Mesenchymal stem cell (in vitro differentiated cells and primary cell): ENCODE results near the gene AFDN.
A peak's percentile ranks its signal among the peaks of the same experiment; 100 is the strongest.

Source experiments
- DNase-seq: peaks from one replicate; pipeline ENCODE4 v3.0.0-alpha.2; 2013
- H2AFZ ChIP-seq: one replicate; pipeline ENCODE4 v1.6.1; 2013; ENCODE audit warnings: low read depth, mild to moderate bottlenecking, control low read depth, inconsistent platforms, low read length, moderate library complexity
- H2AK5ac ChIP-seq: 2 replicates; pipeline ENCODE4 v1.6.1; 2013; ENCODE audit warnings: low read length, moderate library complexity, mild to moderate bottlenecking, inconsistent platforms; ENCODE audit not compliant: severe bottlenecking
- H2BK120ac ChIP-seq: one replicate; pipeline ENCODE4 v1.6.1; 2013; ENCODE audit warnings: low read depth, mild to moderate bottlenecking, inconsistent platforms, low read length, moderate library complexity
- H2BK12ac ChIP-seq, 2 experiments: one replicate each; pipeline ENCODE4 v1.6.1; 2013; ENCODE audit warnings: inconsistent platforms in 2 of 2, low read length in 2 of 2, mild to moderate bottlenecking in 2 of 2, moderate library complexity in 2 of 2, control low read depth in 1 of 2
- H2BK15ac ChIP-seq: one replicate; pipeline ENCODE4 v1.6.1; 2013; ENCODE audit warnings: mild to moderate bottlenecking, low read depth, inconsistent platforms; ENCODE audit not compliant: poor library complexity, severe bottlenecking
- H2BK5ac ChIP-seq: 2 replicates; pipeline ENCODE4 v1.6.1; 2013; ENCODE audit warnings: low read depth, mild to moderate bottlenecking, low read length, control low read depth, inconsistent platforms; ENCODE audit not compliant: poor library complexity, severe bottlenecking
- H3K14ac ChIP-seq, 2 experiments: one replicate each; pipeline ENCODE4 v1.6.1; 2013; ENCODE audit warnings: inconsistent platforms in 2 of 2, low read length in 2 of 2, control low read depth in 1 of 2, mild to moderate bottlenecking in 1 of 2, moderate library complexity in 1 of 2
- H3K18ac ChIP-seq, 2 experiments: one replicate each; pipeline ENCODE4 v1.6.1; 2013; ENCODE audit warnings: inconsistent platforms in 2 of 2, low read length in 2 of 2, control low read depth in 1 of 2, low read depth in 1 of 2, mild to moderate bottlenecking in 1 of 2
- H3K23ac ChIP-seq, 2 experiments: one replicate each; pipeline ENCODE4 v1.6.1; 2013; ENCODE audit warnings: inconsistent platforms in 2 of 2, low read length in 2 of 2, mild to moderate bottlenecking in 2 of 2, moderate library complexity in 2 of 2, control low read depth in 1 of 2
- H3K27ac ChIP-seq: 2 replicates; pipeline ENCODE4 v1.5.1; 2013; ENCODE audit warnings: mild to moderate bottlenecking, moderate library complexity, low read length, control low read depth, inconsistent platforms; ENCODE audit not compliant: poor library complexity, severe bottlenecking
- H3K27me3 ChIP-seq, 2 experiments: 2 replicates each; pipeline versions ENCODE4 v1.6.1 to v1.7.0; 2013; ENCODE audit warnings: low read length in 2 of 2, mild to moderate bottlenecking in 2 of 2, moderate library complexity in 2 of 2, control low read depth in 1 of 2, inconsistent platforms in 1 of 2; ENCODE audit not compliant: control insufficient read depth in 1 of 2, insufficient read depth in 1 of 2
- H3K36me3 ChIP-seq, 2 experiments: 2 replicates each; pipeline versions ENCODE4 v1.6.1 to v1.7.0; 2013; ENCODE audit warnings: low read length in 2 of 2, control low read depth in 1 of 2, inconsistent platforms in 1 of 2, low read depth in 1 of 2, mild to moderate bottlenecking in 1 of 2; ENCODE audit not compliant: insufficient read depth in 2 of 2, control insufficient read depth in 1 of 2
- H3K4ac ChIP-seq, 2 experiments: one replicate each; pipeline ENCODE4 v1.6.1; 2013; ENCODE audit warnings: inconsistent platforms in 2 of 2, low read length in 2 of 2, mild to moderate bottlenecking in 2 of 2, moderate library complexity in 2 of 2, control low read depth in 1 of 2, low read depth in 1 of 2
- H3K4me1 ChIP-seq: 2 replicates; pipeline ENCODE4 v1.6.1; 2013; ENCODE audit warnings: low read depth, low read length, control low read depth; ENCODE audit not compliant: control insufficient read depth, insufficient read depth
- H3K4me2 ChIP-seq: 2 replicates; pipeline ENCODE4 v1.6.1; 2013; ENCODE audit warnings: low read length, mild to moderate bottlenecking, inconsistent platforms; ENCODE audit not compliant: poor library complexity, severe bottlenecking
- H3K4me3 ChIP-seq, 2 experiments: 2 replicates each; pipeline versions ENCODE4 v1.5.1 to v1.7.0; 2013; ENCODE audit warnings: low read length in 2 of 2, mild to moderate bottlenecking in 2 of 2, control low read depth in 1 of 2, low read depth in 1 of 2; ENCODE audit not compliant: insufficient read depth in 1 of 2
- H3K79me1 ChIP-seq: replicated peaks from 2 replicates; pipeline ENCODE4 v1.6.1; 2013; ENCODE audit warnings: mild to moderate bottlenecking, control low read depth, low read length, inconsistent platforms; ENCODE audit not compliant: poor library complexity, severe bottlenecking
- H3K9ac ChIP-seq: 2 replicates; pipeline ENCODE4 v1.7.0; 2013; ENCODE audit warnings: mild to moderate bottlenecking, low read length, moderate library complexity
- H3K9me3 ChIP-seq: 2 replicates; pipeline ENCODE4 v1.7.0; 2013; ENCODE audit warnings: mild to moderate bottlenecking, low read length; ENCODE audit not compliant: control insufficient read depth
- H4K8ac ChIP-seq: one replicate; pipeline ENCODE4 v1.6.1; 2013; ENCODE audit warnings: inconsistent platforms, mild to moderate bottlenecking, low read length, moderate library complexity
- H4K91ac ChIP-seq: one replicate; pipeline ENCODE4 v1.6.1; 2013; ENCODE audit warnings: mild to moderate bottlenecking, low read length, inconsistent platforms
- WGBS: methylation state at CpG from one replicate; pipeline ENCODE4 v1.1.7; 2013; ENCODE audit warnings: mixed read lengths; 5-methylcytosine and 5-hydroxymethylcytosine counted together

The AFDN gene

DNA sequence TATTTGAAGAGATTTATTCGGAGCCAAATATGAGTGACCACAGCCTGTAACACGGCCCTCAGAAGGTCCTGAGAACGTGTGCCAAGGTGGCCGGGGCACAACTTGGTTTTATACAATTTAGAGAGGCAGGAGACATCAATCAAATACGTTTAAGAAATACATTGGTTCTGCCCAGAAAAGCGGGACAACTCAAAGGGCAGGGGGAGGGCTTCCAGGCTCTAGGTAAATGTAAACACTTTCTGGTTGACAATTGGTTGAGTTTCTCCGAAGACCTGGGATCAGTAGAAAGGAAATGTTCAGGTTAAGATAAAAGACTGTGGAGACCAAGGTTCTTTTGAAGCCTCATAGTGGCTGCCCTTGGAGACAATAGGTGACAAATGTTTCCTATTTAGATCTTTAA, 151.9 kb downstream of the AFDN start:
- no peak overlapping the region for H3K27ac ChIP-seq
- no peak overlapping the region for H3K23ac ChIP-seq
- H3K27me3 ChIP-seq, result no peaks in the 10 kb centered on the region
- H3K4me3 ChIP-seq, result no peak overlapping the region
- no peak overlapping the region for H3K9ac ChIP-seq
- no peak overlapping the region for H3K18ac ChIP-seq
- H3K36me3 ChIP-seq, result peaks cover 0 to 9% of the 10 kb centered on the region in 2 experiments
- H3K9me3 ChIP-seq, result no peaks in the 10 kb centered on the region
- H2BK5ac ChIP-seq, result no peak overlapping the region
- no peaks in the 10 kb centered on the region for H3K79me1 ChIP-seq
- no peak overlapping the region for H2BK12ac ChIP-seq
- H2BK120ac ChIP-seq, result no peak overlapping the region
- H4K91ac ChIP-seq, result no peak overlapping the region
- no peak overlapping the region for H2AFZ ChIP-seq
- H3K4ac ChIP-seq, result no peak overlapping the region
- peaks cover 12% of the 10 kb centered on the region for H3K4me1 ChIP-seq
- H2AK5ac ChIP-seq, result no peak overlapping the region
- no peak overlapping the region for H3K14ac ChIP-seq
- no peak overlapping the region for H3K4me2 ChIP-seq
- H2BK15ac ChIP-seq, result no peak overlapping the region
- 85% methylated on average over 7 of the region's 7 CpGs for WGBS
- no peak overlapping the region for H4K8ac ChIP-seq
- DNase-seq, result no peak

- no peak for DNase-seq
- Histone ChIP-seq H3K9ac (no peak overlapping the region), H3K4me2 (no peak overlapping the region), H2AK5ac (no peak overlapping the region), H4K8ac (no peak overlapping the region), H2BK120ac (no peak overlapping the region), H2AFZ (no peak overlapping the region), H3K4me1 (peaks cover 12% of the 10 kb centered on the region), H4K91ac (no peak overlapping the region), H3K23ac (no peak overlapping the region), H2BK12ac (no peak overlapping the region), H2BK15ac (no peak overlapping the region), H3K9me3 (no peaks in the 10 kb centered on the region), H3K4me3 (no peak overlapping the region), H3K36me3 (peaks cover 0 to 9% of the 10 kb centered on the region in 2 experiments), H3K79me1 (no peaks in the 10 kb centered on the region), H3K18ac (no peak overlapping the region), H3K14ac (no peak overlapping the region), H3K27ac (no peak overlapping the region), H2BK5ac (no peak overlapping the region), H3K4ac (no peak overlapping the region), H3K27me3 (no peaks in the 10 kb centered on the region)
- 92% methylated on average over 12 of the region's 12 CpGs for WGBS
Measured at GRCh38 chr6:167979436-167980139, 152.9 kb downstream of the AFDN start.

DNA sequence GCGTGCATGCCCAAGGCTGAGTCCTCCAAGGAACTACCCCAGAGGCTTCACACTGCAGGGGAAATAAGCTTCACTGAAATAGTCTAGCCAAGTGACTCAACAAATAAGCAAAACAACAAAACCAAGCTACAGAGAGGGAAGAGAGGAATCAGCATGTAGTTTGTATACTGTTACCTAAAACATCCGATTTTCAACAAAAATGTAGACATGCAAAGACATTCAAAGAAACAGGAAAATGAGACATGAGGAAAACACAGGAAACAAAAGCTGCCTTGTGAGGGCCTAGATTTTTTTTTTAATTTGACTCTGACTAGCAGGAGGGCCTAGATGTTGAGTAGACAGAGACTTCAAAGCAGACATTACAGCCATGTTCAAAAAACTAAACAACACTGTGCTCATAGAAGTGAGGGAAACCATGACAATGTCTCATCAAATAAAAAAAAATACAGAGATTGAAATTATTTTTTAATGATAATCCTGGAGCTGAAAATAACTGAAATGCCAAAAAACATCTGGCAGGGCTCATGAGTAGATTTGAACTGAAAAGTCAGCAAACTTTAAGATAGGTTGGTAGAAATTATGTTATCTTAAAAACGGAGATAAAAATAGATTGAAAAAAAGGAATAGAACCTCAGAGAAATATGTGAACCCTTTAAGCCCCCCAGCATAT, 154.3 kb downstream of the AFDN start:
- Histone ChIP-seq H3K4me1 (peaks cover 5% of the 10 kb centered on the region), H4K8ac (no peak overlapping the region), H2BK5ac (no peak overlapping the region), H2AFZ (no peak overlapping the region), H3K79me1 (no peaks in the 10 kb centered on the region), H2BK15ac (no peak overlapping the region), H3K9ac (no peak overlapping the region), H3K4me3 (no peak overlapping the region), H3K27me3 (no peaks in the 10 kb centered on the region), H2BK12ac (peak overlapping the region in 1 of 2 experiments; percentile 40), H2BK120ac (no peak overlapping the region), H3K36me3 (peaks cover 0 to 9% of the 10 kb centered on the region in 2 experiments), H3K4me2 (no peak overlapping the region), H3K9me3 (no peaks in the 10 kb centered on the region), H3K14ac (no peak overlapping the region), H3K23ac (no peak overlapping the region), H2AK5ac (no peak overlapping the region), H3K18ac (no peak overlapping the region), H4K91ac (no peak overlapping the region), H3K27ac (no peak overlapping the region), H3K4ac (no peak overlapping the region)
- peak; percentile 49 for DNase-seq
- no CpG with 5 or more reads among the region's 3 CpGs for WGBS

GRCh38 chr6:167981916-167982462, 155.3 kb downstream of the AFDN start:
- 96% methylated on average over 6 of the region's 7 CpGs for WGBS
- H2BK12ac ChIP-seq, result no peak overlapping the region
- H2AFZ ChIP-seq, result no peak overlapping the region

More at GRCh38 chr6:167981916-167982462, 155.3 kb downstream of the AFDN start:
- no peaks in the 10 kb centered on the region for H3K9me3 ChIP-seq
- no peak overlapping the region for H4K91ac ChIP-seq
- H3K18ac ChIP-seq, result no peak overlapping the region
- H3K23ac ChIP-seq, result no peak overlapping the region
- H2BK120ac ChIP-seq, result no peak overlapping the region
- no peaks in the 10 kb centered on the region for H3K79me1 ChIP-seq
- peaks cover 5% of the 10 kb centered on the region for H3K4me1 ChIP-seq
- H3K4ac ChIP-seq, result no peak overlapping the region
- peaks cover 0 to 4% of the 10 kb centered on the region in 2 experiments for H3K36me3 ChIP-seq
- no peak overlapping the region for H4K8ac ChIP-seq
- no peak for DNase-seq
- no peaks in the 10 kb centered on the region for H3K27me3 ChIP-seq
- no peak overlapping the region for H3K4me3 ChIP-seq
- no peak overlapping the region for H3K27ac ChIP-seq
- H3K9ac ChIP-seq, result no peak overlapping the region
- no peak overlapping the region for H2BK5ac ChIP-seq
- H2BK15ac ChIP-seq, result no peak overlapping the region
- no peak overlapping the region for H3K4me2 ChIP-seq
- no peak overlapping the region for H2AK5ac ChIP-seq
- no peak overlapping the region for H3K14ac ChIP-seq
